Activated naive CD4-positive, alpha-beta T cell treated with anti-CD3 and anti-CD28 coated beads, Interleukin-2, amount 10 ng/mL, durations not matched to agents 5 hours and 36 hours (primary cell): Measurements from ENCODE around the gene TAF8. TPM values are rescaled to one million over a fixed set of nuclear protein-coding genes. Genes with fewer than 3 reads are reported as not detected.

Source experiments
- total RNA-seq, 2 experiments: library from RNA; stranded (reverse); gene quantifications; one replicate each; pipeline ENCODE4 v1.2.3, GENCODE V29; 2021

The TAF8 gene
- 10 to 100 TPM; 56.2 to 61.5 TPM for total RNA-seq

GRCh38 chr6:42050297-42051267 is at the start of gene TAF8:
TSS of gene TAF8 (plus strand) at chr6:42050524. CDS start at chr6:42050542, 18 bp downstream.

Other genes with a start within 250 kb of the TAF8 start
- 1 to 10 TPM; 6.7 to 7.3 TPM for gene USP49, start 155.1 kb upstream of the TAF8 start, total RNA-seq
- 10 to 100 TPM; 19.4 to 22.9 TPM for gene MED20, start 129.4 kb upstream of the TAF8 start, total RNA-seq
- gene BYSL, start 129.0 kb upstream of the TAF8 start, total RNA-seq: 10 to 100 TPM; 29.5 to 30.4 TPM
- 100 to 1,000 TPM; 365 to 369 TPM for gene CCND3, start 108.7 kb upstream of the TAF8 start, total RNA-seq
- not detected for gene C6orf132, start 92.1 kb downstream of the TAF8 start, total RNA-seq
- not detected for gene GUCA1A, start 122.8 kb downstream of the TAF8 start, total RNA-seq
- gene GUCA1B, start 144.4 kb downstream of the TAF8 start, total RNA-seq: 1 to 10 TPM in 1 of 2 experiments, under 1 TPM in 1; 0.73 to 1.0 TPM
- 10 to 100 TPM; 26.8 to 28.0 TPM for gene MRPS10, start 167.3 kb downstream of the TAF8 start, total RNA-seq